K562 (cell line): Measurements from ENCODE around the gene BCL10. TPM values are rescaled to one million over a fixed set of nuclear protein-coding genes. Genes with fewer than 3 reads are reported as not detected.

Experiments
- BCLAF1 ChIP-seq, 2 experiments: fragments of 450-650 bp in 1 of 2; IDR thresholded peaks; 2 replicates each; pipeline ENCODE4 v1.6.1; 2011 to 2017; ENCODE audit warnings: low read depth in 2 of 2, antibody characterized with exemption in 1 of 2, borderline replicate concordance in 1 of 2, low read length in 1 of 2, mild to moderate bottlenecking in 1 of 2, mixed read lengths in 1 of 2; ENCODE audit not compliant: control insufficient read depth in 1 of 2
- CXXC5 ChIP-seq: fragments of 250-450 bp; sonication (Bioruptor Pico); IDR thresholded peaks from 2 replicates; pipeline ENCODE4 v1.8.0; 2022; ENCODE audit warnings: inconsistent platforms, mild to moderate bottlenecking, moderate library complexity
- ELF1 ChIP-seq: fragments of 200-800 bp; sonication (Bioruptor generic); IDR thresholded peaks from 2 replicates; pipeline ENCODE4 v1.6.1; 2016; ENCODE audit warnings: missing genetic modification characterization, missing compliant biosample characterization
- JUNB ChIP-seq: fragments of 450-650 bp; formaldehyde crosslinking; conservative IDR thresholded peaks from 2 replicates; pipeline ENCODE4 v1.4.0; 2020; ENCODE audit warnings: mild to moderate bottlenecking
- NCOA2 ChIP-seq, 2 experiments: fragments of 450-650 bp; IDR thresholded peaks; 2 replicates each; pipeline ENCODE4 v1.6.1; 2018; ENCODE audit warnings: mild to moderate bottlenecking in 2 of 2, moderate library complexity in 1 of 2; ENCODE audit not compliant: partially characterized antibody in 2 of 2
- NCOA6 ChIP-seq: fragments of 450-650 bp; IDR thresholded peaks from 2 replicates; pipeline ENCODE4 v1.6.1; 2017; ENCODE audit warnings: mild to moderate bottlenecking
- NFATC3 ChIP-seq: fragments of 450-650 bp; IDR thresholded peaks from 2 replicates; pipeline ENCODE4 v1.6.1; 2017; ENCODE audit warnings: mild to moderate bottlenecking
- PHB ChIP-seq: fragments of 250-450 bp; sonication (Bioruptor Pico); IDR thresholded peaks from 2 replicates; pipeline ENCODE4 v1.5.0; 2021
- POLR2G ChIP-seq: fragments of 200-400 bp; formaldehyde crosslinking; IDR thresholded peaks from 2 replicates; pipeline ENCODE4 v1.6.1; 2017; ENCODE audit warnings: low read depth, mild to moderate bottlenecking, antibody characterized with exemption, low read length, moderate library complexity
- PRDM10 ChIP-seq: fragments of 450-650 bp; IDR thresholded peaks from 2 replicates; pipeline ENCODE4 v1.6.1; 2018; ENCODE audit not compliant: partially characterized antibody
- RAD51 ChIP-seq: fragments of 450-650 bp; IDR thresholded peaks from 2 replicates; pipeline ENCODE4 v1.7.1; 2016; ENCODE audit warnings: low read depth, mild to moderate bottlenecking, borderline replicate concordance
- RBM25 ChIP-seq: fragments of 200-400 bp; formaldehyde crosslinking; IDR thresholded peaks from 2 replicates; pipeline ENCODE4 v1.6.1; 2018; ENCODE audit warnings: low read length, low read depth, moderate library complexity; ENCODE audit not compliant: severe bottlenecking
- THAP7 ChIP-seq: fragments of 250-450 bp; sonication (Bioruptor Pico); IDR thresholded peaks from 2 replicates; pipeline ENCODE4 v1.5.0; 2021
- THRB ChIP-seq: fragments of 450-650 bp; formaldehyde crosslinking; conservative IDR thresholded peaks from 2 replicates; pipeline ENCODE4 v1.4.0; 2022; ENCODE audit warnings: mild to moderate bottlenecking, missing genetic modification characterization
- ZBTB9 ChIP-seq: fragments of 450-650 bp; formaldehyde crosslinking; IDR thresholded peaks from 2 replicates; pipeline ENCODE4 v1.4.0; 2020; ENCODE audit warnings: mild to moderate bottlenecking, moderate library complexity
- ZNF778 ChIP-seq: fragments of 450-650 bp; formaldehyde crosslinking; IDR thresholded peaks from 2 replicates; pipeline ENCODE4 v1.4.0; 2020; ENCODE audit warnings: mild to moderate bottlenecking, moderate library complexity
- polyA plus RNA-seq, 8 experiments: library from polyadenylated mRNA; depleted of rRNA in 4 of 8; stranded (reverse) in 5 of 8; unstranded in 3 of 8; fragments of >200 nt; fragmentation: Nextera tagmentation in 2 of 8; fragmentation: Illumina TruSeq in 1 of 8; extraction: Ambion mirVana in 2 of 8; extraction: Trizol in 1 of 8; gene quantifications; 2 replicates each; pipeline versions ENCODE4 v1.2.1 to v1.2.3, GENCODE V29; 2011 to 2014; ENCODE audit warnings: inconsistent platforms in 1 of 8, missing spikeins in 1 of 8
- total RNA-seq, 7 experiments: library from RNA; depleted of rRNA in 6 of 7; stranded (reverse); fragments of >200 nt in 6 of 7; fragmentation: Illumina TruSeq in 2 of 7; extraction: Trizol in 2 of 7; gene quantifications; 2 replicates each; pipeline versions ENCODE4 v1.2.1 to v1.2.3, GENCODE V29; 2011 to 2021; ENCODE audit warnings: low replicate concordance in 1 of 7

Gene BCL10
- total and polyA plus RNA-seq, 9 of the 15 experiments (the other 6 are each of a cell fraction or from before 2014, with no cell fraction given), result 8.0 to 19.4 (median 12.3) TPM

- TF ChIP-seq PRDM10, result no peak
- TF ChIP-seq BCLAF1 (IDR thresholded peaks at IDR 0.05; ENCODE audit: borderline replicate concordance in 1 of 2, control insufficient read depth in 1 of 2, low read depth in 2 of 2, low read length in 1 of 2), result no peak
- no peak for TF ChIP-seq ZNF778 (CRISPR knock-in tag)
- no peak for TF ChIP-seq ELF1 (tag)
- TF ChIP-seq NFATC3, result no peak
- peak in 1 of 2 experiments; percentile 19 for TF ChIP-seq NCOA2 (IDR thresholded peaks at IDR 0.05; ENCODE audit: partially characterized antibody in 2 of 2)
- no peak for TF ChIP-seq NCOA6
- no peak for TF ChIP-seq JUNB (CRISPR knock-in tag)
- no peak for TF ChIP-seq CXXC5 (CRISPR knock-in tag)
- TF ChIP-seq RBM25, result no peak
- no peak for TF ChIP-seq THAP7
- no peak for TF ChIP-seq ZBTB9 (CRISPR knock-in tag)
- no peak for TF ChIP-seq PHB (CRISPR knock-in tag)
- no peak for TF ChIP-seq POLR2G
- TF ChIP-seq THRB, result no peak
- TF ChIP-seq RAD51, result no peak
Observed at GRCh38 chr1:85219853-85220610, 56.4 kb downstream of the BCL10 start (continued).
